GM23338 (cell line): ENCODE results near the gene SLC35F6. TPM values are rescaled to one million over a fixed set of nuclear protein-coding genes. Genes with fewer than 3 reads are reported as not detected.
"Not testable (repeated sequence)": the region's sequence is repeated elsewhere in the genome, so short reads cannot be mapped to it uniquely, and the experiment has no call there.

Experiments
- ATAC-seq: fragments of 200-7000 bp; cut with Tn5 transposase; 3 replicates; pipeline ENCODE4 v1.9.1; 2020
- DNase-seq: peaks from one replicate; pipeline ENCODE4 v3.0.0-alpha.2; 2015; ENCODE audit warnings: low spot score
- H2AFZ ChIP-seq: fragments of 200-600 bp; sonication (generic); 2 replicates; pipeline ENCODE4 v1.8.0; 2016; ENCODE audit warnings: antibody characterized with exemption, mild to moderate bottlenecking, moderate library complexity
- H3F3A ChIP-seq: fragments of 200-600 bp; sonication (generic); replicated peaks from 2 replicates; pipeline ENCODE4 v1.8.0; 2017; ENCODE audit warnings: antibody characterized with exemption, mixed run types, low read depth
- H3K27ac ChIP-seq: fragments of 200-600 bp; sonication (generic); 2 replicates; pipeline ENCODE4 v1.6.1; 2016; ENCODE audit warnings: low read depth
- H3K27me3 ChIP-seq: fragments of 200-600 bp; sonication (generic); 2 replicates; pipeline ENCODE4 v1.8.0; 2016; ENCODE audit warnings: mild to moderate bottlenecking, mixed run types, moderate library complexity; ENCODE audit not compliant: insufficient read depth
- H3K36me3 ChIP-seq: fragments of 200-600 bp; sonication (generic); 2 replicates; pipeline ENCODE4 v1.8.0; 2016; ENCODE audit warnings: mild to moderate bottlenecking; ENCODE audit not compliant: insufficient read depth
- H3K4me1 ChIP-seq: fragments of 200-600 bp; sonication (generic); 2 replicates; pipeline ENCODE4 v1.8.0; 2016; ENCODE audit warnings: mild to moderate bottlenecking, moderate library complexity; ENCODE audit not compliant: insufficient read depth
- H3K4me2 ChIP-seq: fragments of 200-600 bp; sonication (generic); 2 replicates; pipeline ENCODE4 v1.7.1; 2017; ENCODE audit warnings: mixed run types
- H3K4me3 ChIP-seq: fragments of 200-600 bp; sonication (generic); 2 replicates; pipeline ENCODE4 v1.6.1; 2016; ENCODE audit warnings: mixed run types
- H3K79me2 ChIP-seq: fragments of 200-600 bp; sonication (generic); replicated peaks from 2 replicates; pipeline ENCODE4 v1.8.0; 2017; ENCODE audit warnings: mild to moderate bottlenecking; ENCODE audit not compliant: insufficient read depth
- H3K9me2 ChIP-seq: fragments of 200-600 bp; sonication (generic); 2 replicates; pipeline ENCODE4 v1.8.0; 2017; ENCODE audit not compliant: insufficient read depth
- H4K20me1 ChIP-seq: fragments of 200-600 bp; sonication (generic); replicated peaks from 2 replicates; pipeline ENCODE4 v1.8.0; 2017; ENCODE audit warnings: mild to moderate bottlenecking; ENCODE audit not compliant: insufficient read depth
- H3K27ac Mint-ChIP-seq: 2 replicates; pipeline ENCODE4 v1.8.0; 2020; ENCODE audit warnings: inconsistent platforms, mild to moderate bottlenecking, moderate library complexity, mixed read lengths
- H3K27me3 Mint-ChIP-seq: 3 replicates; pipeline ENCODE4 v1.8.0; 2022; ENCODE audit warnings: low read depth, mild to moderate bottlenecking, moderate library complexity, mixed read lengths, inconsistent platforms; ENCODE audit not compliant: insufficient read depth, poor library complexity
- H3K36me3 Mint-ChIP-seq: 3 replicates; pipeline ENCODE4 v1.8.0; 2021; ENCODE audit warnings: low read depth, mild to moderate bottlenecking, inconsistent platforms, moderate library complexity, mixed read lengths
- H3K4me1 Mint-ChIP-seq: 3 replicates; pipeline ENCODE4 v1.8.0; 2020; ENCODE audit warnings: mild to moderate bottlenecking, inconsistent platforms, mixed read lengths
- H3K4me3 Mint-ChIP-seq: 3 replicates; pipeline ENCODE4 v1.8.0; 2021; ENCODE audit warnings: moderate library complexity, mild to moderate bottlenecking, inconsistent platforms, mixed read lengths
- H3K9me3 Mint-ChIP-seq: 3 replicates; pipeline ENCODE4 v1.8.0; 2020; ENCODE audit warnings: moderate library complexity, mild to moderate bottlenecking, inconsistent platforms, mixed read lengths
- CREB1 ChIP-seq: fragments of 250-450 bp; sonication (Bioruptor Pico); IDR thresholded peaks from 2 replicates; pipeline ENCODE4 v1.5.0; 2020; ENCODE audit warnings: low read depth, mild to moderate bottlenecking, moderate library complexity
- CTCF ChIP-seq, 2 experiments: fragments of 200-600 bp in 1 of 2; sonication (generic) in 1 of 2; conservative IDR thresholded peaks; 2 replicates each; pipeline versions ENCODE4 v1.5.1 to v1.6.1; 2016 to 2017; ENCODE audit warnings: antibody characterized with exemption in 2 of 2, low read depth in 2 of 2, mild to moderate bottlenecking in 2 of 2, moderate library complexity in 1 of 2
- ETS1 ChIP-seq: IDR thresholded peaks from 2 replicates; pipeline ENCODE4 v1.6.1; 2016; ENCODE audit warnings: antibody characterized with exemption
- EZH2 ChIP-seq: fragments of 200-600 bp; sonication (generic); IDR thresholded peaks from one replicate; pipeline ENCODE4 v1.8.0; 2017; ENCODE audit warnings: antibody characterized with exemption, mild to moderate bottlenecking, low read depth; ENCODE audit not compliant: unreplicated experiment
- EZH2phosphoT487 ChIP-seq: fragments of 200-600 bp; sonication (generic); IDR thresholded peaks from one replicate; pipeline ENCODE4 v1.8.1; 2018; ENCODE audit warnings: antibody characterized with exemption; ENCODE audit not compliant: unreplicated experiment
- JUNB ChIP-seq: IDR thresholded peaks from one replicate; pipeline ENCODE4 v1.6.1; 2016; ENCODE audit warnings: antibody characterized with exemption; ENCODE audit not compliant: unreplicated experiment
- NANOG ChIP-seq: IDR thresholded peaks from 2 replicates; pipeline ENCODE4 v1.6.1; 2016; ENCODE audit warnings: antibody characterized with exemption, borderline replicate concordance
- POLR2AphosphoS5 ChIP-seq: IDR thresholded peaks from 2 replicates; pipeline ENCODE4 v1.6.1; 2016; ENCODE audit warnings: antibody characterized with exemption, low read depth
- ZNF462 ChIP-seq: fragments of 250-450 bp; sonication (Bioruptor Pico); IDR thresholded peaks from 2 replicates; pipeline ENCODE4 v1.5.0; 2020; ENCODE audit warnings: mild to moderate bottlenecking, moderate library complexity
- polyA plus RNA-seq: library from polyadenylated mRNA; unstranded; fragments of >200 nt; fragmentation: Nextera tagmentation; extraction: Ambion mirVana; gene quantifications from 2 replicates; pipeline ENCODE4 v1.2.1, GENCODE V29; 2016
- total RNA-seq: library from RNA; depleted of rRNA; stranded (reverse); fragments of >200 nt; shearing (Covaris generic); gene quantifications from 2 replicates; pipeline ENCODE4 v1.2.3, GENCODE V29; 2014

The SLC35F6 gene
- total and polyA plus RNA-seq, 2 experiments from 2014 or later: 6.0 to 15.0 TPM

- ATAC-seq (no peak), DNase-seq (no peak)
- Mint-ChIP-seq H3K4me1 (peaks cover 6% of the 10 kb centered on the region; the same call in 2 of the 3 replicates), H3K9me3 (no peaks in the 10 kb centered on the region; the same call in 2 of the 3 replicates), H3K36me3 (no peaks in the 10 kb centered on the region), H3K27ac (no peak overlapping the region), H3K27me3 (peaks cover 16% of the 10 kb centered on the region), H3K4me3 (no peak overlapping the region)
- Histone ChIP-seq H4K20me1 (no peaks in the 10 kb centered on the region), H3F3A (no peaks in the 10 kb centered on the region), H3K9me2 (no peaks in the 10 kb centered on the region), H3K27ac (no peak overlapping the region), H3K4me2 (no peak overlapping the region), H3K79me2 (no peaks in the 10 kb centered on the region), H3K4me3 (no peak overlapping the region), H3K4me1 (no peaks in the 10 kb centered on the region), H3K27me3 (no peaks in the 10 kb centered on the region), H2AFZ (no peak overlapping the region), H3K36me3 (no peaks in the 10 kb centered on the region)
- TF ChIP-seq POLR2AphosphoS5 (no peak), ZNF462 (CRISPR knock-in tag) (no peak), EZH2 (no peak), CTCF (conservative IDR thresholded peaks at IDR 0.05; ENCODE audit: low read depth in 2 of 2) (no peak), JUNB (no peak), NANOG (no peak), ETS1 (no peak), EZH2phosphoT487 (no peak), CREB1 (CRISPR knock-in tag) (no peak)
Observed at GRCh38 chr2:26812731-26813130, 48.6 kb downstream of the SLC35F6 start.

- H3K9me3 Mint-ChIP-seq, H3K27me3 ChIP-seq, H3K4me1 Mint-ChIP-seq, H3K27ac Mint-ChIP-seq, ATAC-seq, H3K4me3 ChIP-seq, H3K4me3 Mint-ChIP-seq, DNase-seq, H3K36me3 ChIP-seq, H2AFZ ChIP-seq, H3K4me1 ChIP-seq, H3F3A ChIP-seq, H3K27ac ChIP-seq, H3K36me3 Mint-ChIP-seq, H3K4me2 ChIP-seq, H3K9me2 ChIP-seq, H3K79me2 ChIP-seq, H4K20me1 ChIP-seq: not testable (repeated sequence)
- H3K27me3 Mint-ChIP-seq: peaks cover 16% of the 10 kb centered on the region
Observed at GRCh38 chr2:26814072-26814765, 50.1 kb downstream of the SLC35F6 start.
